HG02571 (cell line): ENCODE results near the gene SLC35E1.
A peak's percentile ranks its signal among the peaks of the same experiment; 100 is the strongest.

Source experiments
- ATAC-seq: cut with Tn5 transposase; IDR thresholded peaks from one replicate; pipeline ENCODE4 v1.9.1; 2021; ENCODE audit warnings: mild to moderate bottlenecking, moderate library complexity; ENCODE audit not compliant: unreplicated experiment

SLC35E1 gene

DNA sequence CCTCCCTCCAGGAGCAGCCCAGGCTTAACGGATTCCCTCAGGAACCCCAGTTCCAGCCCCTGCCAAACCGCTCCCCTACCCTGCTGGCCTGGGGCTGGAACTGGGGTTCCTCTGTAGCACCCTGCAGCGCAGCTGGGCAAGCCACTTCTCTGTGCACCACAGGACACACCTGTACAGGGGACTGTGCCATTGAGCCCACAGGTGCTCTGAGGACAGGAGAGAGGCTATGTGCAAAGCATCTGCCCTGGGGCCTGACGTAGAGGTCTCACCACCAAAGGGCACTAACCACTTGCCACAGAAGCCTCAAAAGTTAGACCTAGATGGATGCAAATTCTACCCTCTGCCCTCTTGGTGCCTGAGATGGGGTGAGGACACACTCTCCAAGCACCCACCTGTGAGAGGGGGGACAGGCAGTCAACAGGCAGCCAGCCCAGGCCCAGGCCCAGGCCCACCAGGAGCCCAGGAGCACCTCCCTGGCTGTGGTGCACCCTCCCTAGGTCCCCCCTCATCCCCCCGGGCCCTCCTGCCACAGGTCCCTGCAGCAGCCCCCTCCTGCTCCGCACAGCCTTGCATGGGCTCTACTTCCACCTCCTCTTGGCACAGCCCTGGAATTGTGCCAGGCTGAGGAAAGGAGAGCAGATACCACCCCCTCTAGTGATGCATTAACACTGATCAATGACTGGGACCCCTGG, 27.6 kb upstream of the SLC35E1 start:
- ATAC-seq: no peak

DNA sequence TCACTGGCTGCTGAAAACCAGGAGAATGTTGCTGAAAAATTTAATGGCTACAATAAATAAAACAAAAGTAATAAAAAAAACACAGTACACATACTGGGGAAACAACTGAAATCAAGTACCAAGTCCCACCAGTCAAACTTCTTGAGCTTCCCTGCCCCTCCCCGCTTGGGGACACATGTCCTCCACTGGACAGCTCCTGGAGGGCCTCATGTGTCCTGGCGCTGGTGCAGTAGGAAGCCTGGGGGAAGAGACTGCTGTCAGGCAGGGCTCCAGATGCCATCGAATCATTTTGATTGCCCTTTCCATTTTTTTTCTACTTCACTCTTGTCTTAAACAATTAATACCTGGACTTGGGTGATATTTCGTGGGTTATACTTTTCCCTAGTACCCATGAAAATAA, 26.6 kb upstream of the SLC35E1 start:
- ATAC-seq: no peak

DNA sequence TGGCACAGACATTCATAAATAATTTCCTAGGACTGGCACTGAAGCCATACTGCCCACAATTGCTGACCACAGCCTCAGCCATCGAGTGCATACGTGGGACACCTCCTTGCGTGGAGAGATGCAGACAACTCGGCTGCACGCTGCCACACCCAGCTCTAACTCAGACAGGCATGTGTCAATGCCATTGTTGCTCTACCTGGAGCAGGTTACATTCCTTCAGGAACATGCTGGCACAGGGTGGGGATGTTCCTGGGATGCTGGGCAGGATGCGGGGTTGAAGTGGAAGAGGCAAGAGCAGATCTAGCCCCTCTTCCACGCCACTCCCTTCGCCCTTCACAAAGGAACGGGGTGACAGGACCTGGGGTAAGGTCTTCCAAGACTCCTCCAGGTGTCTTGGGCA, 24.2 kb upstream of the SLC35E1 start:
- no peak for ATAC-seq

- ATAC-seq: no peak
Observed at GRCh38 chr19:16595097-16595496, 22.9 kb upstream of the SLC35E1 start.

GRCh38 chr19:16594681-16595091, 22.5 kb upstream of the SLC35E1 start:
- no peak for ATAC-seq

GRCh38 chr19:16594131-16594586, 21.9 kb upstream of the SLC35E1 start:
- ATAC-seq: no peak

GRCh38 chr19:16593181-16593580, 21.0 kb upstream of the SLC35E1 start:
- ATAC-seq: no peak

DNA sequence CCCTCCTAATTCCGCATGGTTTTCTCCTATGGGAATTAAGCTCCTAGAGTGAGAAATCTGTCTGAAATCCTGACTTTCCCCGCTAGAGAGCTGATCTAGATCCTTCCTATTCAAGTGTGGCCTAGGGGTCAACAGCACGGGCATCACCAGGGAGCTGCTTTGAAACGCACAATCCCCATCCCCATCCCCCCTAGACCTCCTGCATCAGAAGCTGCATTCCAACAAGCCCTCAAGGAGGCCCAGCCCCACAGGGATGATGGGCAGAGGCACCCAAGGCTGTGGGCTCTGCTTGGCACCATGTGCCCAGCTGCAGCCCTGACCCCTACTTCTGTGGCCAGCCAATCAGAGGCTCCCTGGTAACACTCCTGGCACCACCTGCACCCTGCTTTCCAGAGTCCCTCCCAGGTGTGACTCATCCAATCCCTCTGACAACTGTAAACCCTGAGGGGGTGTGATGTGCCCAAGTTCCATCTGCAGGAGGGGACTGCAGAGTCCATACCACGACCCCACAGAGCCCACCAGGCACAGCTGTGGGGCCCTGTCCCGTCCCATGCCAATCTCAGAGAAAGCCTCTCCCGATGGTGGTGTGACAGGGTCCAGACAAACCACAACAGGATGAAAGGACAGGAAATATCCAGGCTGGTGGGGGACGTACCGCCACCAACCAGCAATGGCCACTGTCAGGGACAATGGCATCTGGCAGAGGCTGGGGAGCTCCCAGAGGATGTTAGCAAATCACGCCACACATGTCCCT, 19.8 kb upstream of the SLC35E1 start:
- ATAC-seq: no peak

DNA sequence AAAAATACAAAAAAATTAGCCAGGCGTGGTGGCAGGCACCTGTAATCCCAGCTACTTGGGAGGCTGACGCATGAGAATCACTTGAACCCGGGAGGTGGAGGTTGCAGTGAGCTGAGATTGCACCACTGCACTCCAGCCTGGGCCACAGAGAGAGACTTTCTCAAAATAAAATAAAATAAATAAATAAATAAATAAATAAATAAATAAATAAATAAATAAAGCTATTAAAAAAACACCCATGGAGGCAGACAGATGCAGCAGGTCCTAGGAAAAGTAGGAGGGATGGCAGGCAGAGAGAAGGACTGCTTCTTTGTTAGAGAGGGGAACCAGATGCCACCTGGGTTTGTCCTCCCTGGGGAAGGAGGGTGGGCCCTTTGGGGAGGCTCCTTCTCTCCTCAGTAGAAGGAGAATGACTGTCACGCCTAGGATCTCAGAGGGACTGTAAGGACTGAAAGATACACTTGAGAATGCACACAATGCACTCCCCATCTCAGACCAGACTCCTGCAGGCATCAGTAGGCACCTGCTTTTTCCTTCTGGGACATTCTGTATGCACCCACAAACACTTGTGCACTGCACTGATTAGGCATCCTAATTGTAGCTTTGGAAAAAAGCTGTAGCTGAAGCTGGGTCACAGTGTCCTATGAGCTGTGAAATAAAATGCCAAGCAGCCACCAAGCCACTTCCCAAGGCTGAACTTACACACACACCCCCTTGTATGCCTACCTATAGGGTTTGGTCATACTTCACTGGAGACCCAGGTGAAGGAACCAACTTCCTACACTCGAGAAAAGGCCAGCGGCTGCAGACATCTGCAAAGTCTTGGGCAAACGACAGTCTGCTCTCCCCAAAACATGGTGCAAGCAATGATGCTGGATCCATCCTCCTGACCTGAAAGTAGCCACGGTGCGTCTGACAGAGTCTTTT, 18.9 kb upstream of the SLC35E1 start:
- ATAC-seq: no peak

DNA sequence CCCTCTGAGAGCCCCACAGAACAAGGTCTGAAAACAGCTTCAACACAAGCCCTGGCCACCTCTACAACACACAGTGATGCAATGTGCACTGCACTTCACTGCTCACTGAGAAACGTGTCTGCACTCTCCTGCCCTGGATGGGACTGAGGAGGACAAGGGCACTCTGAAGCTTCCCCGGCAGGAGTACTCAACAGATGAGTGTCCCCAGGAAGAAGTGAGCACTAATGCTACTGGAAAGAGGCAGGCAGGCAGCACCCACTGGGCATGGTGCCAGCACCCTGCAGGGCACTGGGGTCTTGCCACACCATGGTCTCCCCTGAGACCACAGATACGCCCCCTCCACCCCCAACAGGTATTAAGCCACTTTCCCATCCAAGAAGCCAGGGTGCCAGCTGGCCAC, 17.7 kb upstream of the SLC35E1 start:
- no peak for ATAC-seq

- ATAC-seq: no peak
Observed at GRCh38 chr19:16588824-16589577, 16.8 kb upstream of the SLC35E1 start.

- peak; percentile 38 for ATAC-seq
Observed at GRCh38 chr19:16587833-16588823, 15.9 kb upstream of the SLC35E1 start.

- ATAC-seq: no peak
Observed at GRCh38 chr19:16586991-16587832, 15.0 kb upstream of the SLC35E1 start.

DNA sequence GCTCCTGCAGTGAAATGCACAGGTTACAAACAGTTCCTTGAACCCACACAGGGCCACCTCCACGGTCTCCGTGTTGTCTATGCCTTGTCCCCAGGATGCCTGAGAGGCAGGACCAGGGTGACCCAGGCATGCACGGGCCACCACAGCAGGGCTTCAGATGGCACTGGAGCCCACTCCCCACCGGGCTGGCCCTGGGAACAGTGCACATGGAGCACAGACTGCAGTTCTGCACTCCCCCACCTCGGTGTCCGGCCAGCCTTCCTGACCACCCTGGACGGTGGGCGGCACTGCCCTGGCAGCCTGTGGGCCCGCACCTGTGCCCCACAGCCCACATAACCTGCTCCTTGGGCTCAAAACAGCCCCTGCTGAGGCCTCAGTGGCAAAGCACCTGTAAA, 14.3 kb upstream of the SLC35E1 start:
- no peak for ATAC-seq

DNA sequence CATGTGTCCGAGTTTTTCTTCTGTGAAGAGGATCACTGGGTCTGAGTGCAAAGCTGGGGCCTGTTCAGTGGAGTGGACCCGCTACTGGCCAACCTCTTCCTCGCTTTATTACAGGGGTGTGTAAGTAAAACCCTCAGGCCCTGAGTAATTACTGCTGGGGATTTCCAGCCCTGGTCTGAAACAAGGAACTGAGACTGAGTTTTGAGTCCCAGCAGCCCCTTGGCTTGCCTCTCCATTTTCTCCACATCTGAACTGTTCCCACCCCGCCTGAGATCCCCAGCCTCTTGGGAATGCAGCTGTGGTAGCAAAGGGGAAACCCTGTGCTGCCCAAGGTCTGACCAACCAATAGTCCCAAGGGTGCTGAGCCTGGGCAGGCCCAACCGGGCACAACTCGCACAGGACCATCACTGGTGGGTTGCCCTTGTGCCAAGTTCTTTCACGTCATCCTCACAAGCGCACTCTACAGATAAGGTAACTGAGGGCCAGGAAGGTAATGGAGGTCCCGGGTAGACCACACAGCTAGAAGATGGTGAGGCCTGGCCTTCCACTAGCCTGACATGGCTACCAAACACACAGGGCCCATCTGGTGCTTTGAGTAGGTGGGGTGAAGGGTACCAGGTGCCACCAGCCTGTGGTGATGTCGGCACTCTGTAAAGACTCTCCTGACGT, 13.7 kb upstream of the SLC35E1 start:
- peak; percentile 34 for ATAC-seq

- ATAC-seq: no peak
Observed at GRCh38 chr19:16585094-16585801, 13.0 kb upstream of the SLC35E1 start.
